Measurements from ENCODE around the gene EIF3B. TPM values are rescaled to one million over a fixed set of nuclear protein-coding genes. Genes with fewer than 3 reads are reported as not detected.
A peak's percentile ranks its signal among the peaks of the same experiment; 100 is the strongest.
"Not testable (repeated sequence)": the region's sequence is repeated elsewhere in the genome, so short reads cannot be mapped to it uniquely, and the experiment has no call there.

EIF3B gene
- total RNA-seq, 2 experiments from 2014 or later: 181 to 225 TPM

- DNase-seq (ENCODE audit: low spot score): no peak
- no peaks in the 10 kb centered on the region for H3K9me3 ChIP-seq (ENCODE audit: low read length)
- H3K4me2 ChIP-seq (ENCODE audit: low read length): no peak overlapping the region
- H2AFZ ChIP-seq (ENCODE audit: low read length): no peak overlapping the region
- no peak overlapping the region for H3K4me3 ChIP-seq (ENCODE audit: low read depth, low read length, poor library complexity, severe bottlenecking)
- H4K20me1 ChIP-seq (ENCODE audit: insufficient read depth, low read length): no peaks in the 10 kb centered on the region
- ChIA-PET POLR2A (interaction anchor here (0.5 kb wide), 1 partner anchor 17 kb away, joined by 3 read pairs; no protein-coding TSS in a partner anchor), CTCF (ENCODE audit: unreplicated experiment) (interaction anchor here (0.6 kb wide), 1 partner anchor 119 kb away, joined by 3 read pairs; no protein-coding TSS in a partner anchor)
- H3K4me1 ChIP-seq (ENCODE audit: insufficient read depth, low read length, poor library complexity, severe bottlenecking): no peaks in the 10 kb centered on the region
- no TSS peak for BruUV-seq (replicated peaks)
- H3K27ac ChIP-seq (ENCODE audit: low read depth, low read length, poor library complexity, severe bottlenecking): no peak overlapping the region
- H3K36me3 ChIP-seq (ENCODE audit: insufficient read depth, low read length): peaks cover 44% of the 10 kb centered on the region
- no peaks in the 10 kb centered on the region for H3K9me2 ChIP-seq (ENCODE audit: insufficient read depth, low read length)
- no peak for TF ChIP-seq EZH2phosphoT487 (IDR thresholded peaks at IDR 0.05; ENCODE audit: borderline replicate concordance, low read depth, low read length)
- 0 out of 2 replicates have a peak, but pooled peaks have one; percentile 22 for TF ChIP-seq CTCF (conservative IDR thresholded peaks at IDR 0.05; ENCODE audit: low read length)
- no peaks in the 10 kb centered on the region for H3K79me2 ChIP-seq (ENCODE audit: insufficient read depth, low read depth, low read length)
- intact Hi-C loops (cut with micrococcal nuclease; ENCODE audit: unreplicated experiment): no loop called here
These were observed 30.0 kb downstream of the EIF3B start for GRCh38 chr7:2384354-2385243.

GRCh38 chr7:2386122-2386521, 31.5 kb downstream of the EIF3B start:
- H4K20me1 ChIP-seq (ENCODE audit: insufficient read depth, low read length); H3K79me2 ChIP-seq (ENCODE audit: insufficient read depth, low read depth, low read length); H3K9me3 ChIP-seq (ENCODE audit: low read length); H2AFZ ChIP-seq (ENCODE audit: low read length); intact Hi-C loops (cut with micrococcal nuclease; ENCODE audit: unreplicated experiment); H3K27ac ChIP-seq (ENCODE audit: low read depth, low read length, poor library complexity, severe bottlenecking); CTCF ChIA-PET (ENCODE audit: unreplicated experiment); H3K9me2 ChIP-seq (ENCODE audit: insufficient read depth, low read length); H3K4me3 ChIP-seq (ENCODE audit: low read depth, low read length, poor library complexity, severe bottlenecking); H3K4me1 ChIP-seq (ENCODE audit: insufficient read depth, low read length, poor library complexity, severe bottlenecking); DNase-seq (ENCODE audit: low spot score); H3K4me2 ChIP-seq (ENCODE audit: low read length); BruUV-seq (replicated peaks): not testable (repeated sequence)
- H3K36me3 ChIP-seq (ENCODE audit: insufficient read depth, low read length): peaks cover 38% of the 10 kb centered on the region
- POLR2A ChIA-PET: interaction anchor here (0.5 kb wide), 1 partner anchor 11 kb away, joined by 4 read pairs; no protein-coding TSS in a partner anchor

GRCh38 chr7:2386964-2387669, 32.5 kb downstream of the EIF3B start:
- ChIA-PET POLR2A (interaction anchor here (0.6 kb wide), 2 partner anchors 25 to 37 kb away, joined by 3 read pairs; no protein-coding TSS in a partner anchor), CTCF (ENCODE audit: unreplicated experiment) (no interaction called here)
- Histone ChIP-seq H2AFZ (ENCODE audit: low read length) (no peak overlapping the region), H3K9me3 (ENCODE audit: low read length) (no peaks in the 10 kb centered on the region), H3K36me3 (ENCODE audit: insufficient read depth, low read length) (peaks cover 33% of the 10 kb centered on the region), H3K4me3 (ENCODE audit: low read depth, low read length, poor library complexity, severe bottlenecking) (no peak overlapping the region), H3K4me2 (ENCODE audit: low read length) (no peak overlapping the region), H4K20me1 (ENCODE audit: insufficient read depth, low read length) (no peaks in the 10 kb centered on the region), H3K79me2 (ENCODE audit: insufficient read depth, low read depth, low read length) (no peaks in the 10 kb centered on the region), H3K4me1 (ENCODE audit: insufficient read depth, low read length, poor library complexity, severe bottlenecking) (no peaks in the 10 kb centered on the region), H3K9me2 (ENCODE audit: insufficient read depth, low read length) (no peaks in the 10 kb centered on the region), H3K27ac (ENCODE audit: low read depth, low read length, poor library complexity, severe bottlenecking) (no peak overlapping the region)
- no TSS peak for BruUV-seq (replicated peaks)
- TF ChIP-seq CTCF (conservative IDR thresholded peaks at IDR 0.05; ENCODE audit: low read length) (no peak), EZH2phosphoT487 (IDR thresholded peaks at IDR 0.05; ENCODE audit: borderline replicate concordance, low read depth, low read length) (no peak)
- intact Hi-C loops (cut with micrococcal nuclease; ENCODE audit: unreplicated experiment): no loop called here
- no peak for DNase-seq (ENCODE audit: low spot score)

Data from OCI-LY7 (cell line).